GM19025 (cell line): Measurements from ENCODE around the gene STAT5B.
"Not testable (repeated sequence)": the region's sequence is repeated elsewhere in the genome, so short reads cannot be mapped to it uniquely, and the experiment has no call there.

Experiments used
- ATAC-seq: cut with Tn5 transposase; IDR thresholded peaks from one replicate; pipeline ENCODE4 v1.9.1; 2021; ENCODE audit warnings: mild to moderate bottlenecking, low read depth, moderate library complexity; ENCODE audit not compliant: unreplicated experiment

Gene STAT5B

DNA sequence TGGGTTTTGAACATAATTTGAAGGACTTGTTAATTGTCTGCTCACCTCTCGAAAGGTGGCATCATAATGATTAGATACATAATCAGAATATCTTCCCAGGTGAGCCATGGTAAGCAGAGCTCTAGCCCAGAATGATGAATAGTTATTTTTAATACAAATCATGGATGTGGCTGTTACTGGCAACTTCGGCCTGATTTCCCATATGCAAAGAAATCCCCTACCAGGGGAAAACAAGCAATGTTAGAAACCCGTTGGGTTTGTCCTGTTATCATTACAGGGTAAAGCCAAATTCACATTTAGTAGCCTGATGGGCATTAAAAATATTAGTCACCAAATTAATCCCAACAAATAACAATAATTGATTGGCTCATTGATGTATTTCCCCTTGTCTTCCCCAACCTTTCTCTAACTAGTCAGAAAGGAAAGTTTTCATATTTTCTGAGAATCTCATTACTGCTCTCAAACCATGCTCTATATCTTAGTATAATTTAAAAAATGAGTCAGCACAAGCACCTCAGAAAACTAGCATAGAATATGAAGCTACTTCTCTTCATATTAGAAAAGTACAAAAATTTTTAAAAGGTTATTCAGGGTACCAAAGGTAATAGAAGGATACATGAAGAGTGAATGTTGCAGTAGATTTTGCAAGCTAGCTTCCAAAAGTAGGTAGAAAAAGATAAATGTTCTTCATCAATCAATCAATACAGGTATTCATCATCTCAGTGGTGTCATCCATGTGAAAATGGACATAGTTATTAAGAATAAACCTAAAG, 5.0 kb downstream of the STAT5B start:
- ATAC-seq, result no peak

DNA sequence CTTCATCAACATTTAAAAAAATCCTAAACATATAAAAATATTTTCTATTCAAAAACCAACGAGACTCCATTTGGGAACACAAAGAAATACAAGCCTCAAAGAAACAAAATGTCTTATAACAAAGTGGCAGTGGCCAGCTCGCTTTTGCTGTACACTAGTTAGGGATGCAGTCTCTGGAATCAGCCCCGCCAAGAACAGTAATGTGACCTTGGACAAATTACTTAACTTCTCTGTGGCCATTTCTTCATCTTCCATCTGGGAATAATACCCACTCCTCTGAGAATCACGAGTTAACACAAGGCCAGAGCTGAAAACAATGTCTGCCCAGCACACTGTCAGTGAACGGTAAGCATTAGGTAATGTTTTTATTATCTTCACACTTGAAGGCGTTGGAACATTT, 5.6 kb downstream of the STAT5B start:
- no peak for ATAC-seq

DNA sequence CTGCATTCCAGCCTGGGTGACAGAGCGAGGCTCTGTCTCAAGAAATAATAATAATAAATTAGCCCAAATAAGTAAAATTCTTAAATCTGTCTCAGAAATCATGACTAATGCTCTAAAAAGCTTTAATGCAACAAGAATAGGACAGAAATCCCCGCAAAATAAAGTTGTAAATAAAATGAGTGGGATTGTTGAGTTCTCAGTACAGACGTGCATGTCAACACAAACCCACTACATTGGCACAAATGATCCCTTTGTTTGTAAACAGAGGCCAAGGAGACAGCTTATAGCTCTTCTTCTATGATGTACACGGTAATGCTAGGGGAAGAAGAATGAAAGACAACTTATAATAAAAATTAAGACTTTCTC, 6.0 kb downstream of the STAT5B start:
- ATAC-seq, result no peak

DNA sequence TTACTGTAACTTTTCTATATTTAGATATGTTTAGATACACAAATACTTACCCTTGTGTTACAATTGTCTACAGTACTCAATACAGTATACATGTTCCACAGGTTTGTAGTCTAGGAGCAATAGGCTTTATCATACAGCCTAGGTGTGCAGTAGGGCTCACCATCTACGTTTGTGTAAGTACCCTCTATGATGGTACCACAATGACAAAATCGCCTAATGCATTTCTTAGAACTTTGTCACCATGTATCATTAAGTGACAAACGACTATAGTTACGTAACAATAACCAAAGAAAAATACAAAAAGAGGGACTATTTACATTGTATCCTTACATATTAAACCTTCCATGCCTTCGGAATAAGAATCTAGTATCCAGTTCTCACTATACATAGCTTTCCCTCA, 8.0 kb downstream of the STAT5B start:
- no peak for ATAC-seq

DNA sequence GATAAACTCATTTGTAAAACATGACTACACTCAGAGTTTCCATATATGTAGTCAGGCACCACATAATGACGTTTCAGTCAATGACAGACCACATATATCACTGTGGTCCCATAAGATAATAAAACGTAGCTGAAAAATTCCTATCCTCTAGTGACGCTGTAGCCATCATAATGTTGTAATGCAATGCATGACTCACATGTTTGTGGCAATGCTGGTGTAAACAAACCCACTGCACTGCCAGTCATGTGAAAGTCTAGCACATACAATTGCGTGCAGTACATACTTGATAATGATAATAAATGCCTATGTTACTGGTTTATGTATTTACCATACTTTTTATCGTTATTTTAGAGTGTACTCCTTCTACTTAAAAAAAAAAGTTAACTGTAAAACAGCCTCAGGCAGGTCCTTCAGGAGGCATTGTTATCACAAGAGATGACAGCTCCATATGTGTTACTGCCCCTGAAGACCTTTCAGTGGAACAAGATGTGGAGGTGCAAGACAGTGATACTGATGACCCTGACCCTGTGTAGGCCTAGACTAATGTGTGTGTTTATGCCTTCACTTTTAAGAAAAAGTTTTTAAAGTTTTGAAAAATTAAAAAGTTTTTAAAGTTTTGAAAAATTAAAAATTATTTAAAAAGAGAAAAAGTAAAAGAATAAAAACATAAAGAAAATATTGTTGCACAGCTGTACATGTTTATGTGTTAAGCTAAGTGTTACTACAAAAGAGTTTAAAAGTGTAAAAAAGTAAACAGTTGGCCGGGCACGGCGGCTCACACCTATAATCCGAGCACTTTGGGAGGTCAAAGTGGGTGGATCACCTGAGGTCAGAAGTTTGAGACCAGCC, 9.0 kb downstream of the STAT5B start:
- no peak for ATAC-seq

DNA sequence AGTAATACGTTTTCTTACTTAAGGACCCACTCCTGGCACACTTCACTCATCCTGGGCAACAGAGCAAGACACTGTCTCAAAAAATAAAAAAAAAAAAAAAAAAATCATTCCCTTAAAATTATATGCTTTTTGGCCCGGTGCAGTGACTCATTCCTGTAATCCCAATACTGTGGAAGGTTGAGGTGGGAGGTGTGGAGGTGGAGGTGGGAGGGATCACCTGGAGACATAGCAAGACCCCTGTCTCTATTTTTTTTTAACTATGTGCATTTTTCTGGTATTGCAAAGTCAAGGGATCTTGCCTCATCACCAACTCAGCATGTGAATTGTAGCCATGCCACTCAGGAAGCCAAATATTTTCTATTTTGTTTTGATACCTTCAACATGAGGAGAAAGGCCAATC, 9.7 kb downstream of the STAT5B start:
- ATAC-seq, result no peak

DNA sequence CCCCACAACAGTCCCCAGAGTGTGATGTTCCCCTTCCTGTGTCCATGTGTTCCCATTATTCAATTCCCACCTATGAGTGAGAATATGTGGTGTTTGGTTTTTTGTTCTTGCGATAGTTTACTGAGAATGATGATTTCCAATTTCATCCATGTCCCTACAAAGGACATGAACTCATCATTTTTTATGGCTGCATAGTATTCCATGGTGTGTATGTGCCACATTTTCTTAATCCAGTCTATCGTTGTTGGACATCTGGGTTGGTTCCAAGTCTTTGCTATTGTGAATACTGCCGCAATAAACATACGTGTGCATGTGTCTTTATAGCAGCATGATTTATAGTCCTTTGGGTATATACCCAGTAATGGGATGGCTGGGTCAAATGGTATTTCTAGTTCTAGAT, 11.8 kb downstream of the STAT5B start:
- not testable (repeated sequence) for ATAC-seq

DNA sequence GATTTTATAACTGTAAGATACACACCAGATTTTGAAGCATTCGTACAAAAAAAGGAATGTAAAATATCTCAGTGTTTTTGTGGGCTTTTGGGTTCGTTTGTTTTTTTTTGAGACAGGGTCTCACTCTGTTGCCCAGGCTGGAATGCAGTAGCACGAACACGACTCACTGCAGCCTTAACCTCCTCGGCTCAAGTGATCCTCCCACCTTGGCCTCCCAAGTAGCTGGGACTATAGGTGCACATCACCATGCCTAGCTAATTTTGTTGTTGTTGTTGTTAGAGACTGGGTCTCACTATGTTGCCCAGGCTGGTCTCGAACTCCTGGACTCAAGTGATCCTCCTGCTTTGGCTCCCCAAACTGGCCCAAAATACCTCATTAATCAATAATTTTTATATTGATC, 15.9 kb downstream of the STAT5B start:
- no peak for ATAC-seq

DNA sequence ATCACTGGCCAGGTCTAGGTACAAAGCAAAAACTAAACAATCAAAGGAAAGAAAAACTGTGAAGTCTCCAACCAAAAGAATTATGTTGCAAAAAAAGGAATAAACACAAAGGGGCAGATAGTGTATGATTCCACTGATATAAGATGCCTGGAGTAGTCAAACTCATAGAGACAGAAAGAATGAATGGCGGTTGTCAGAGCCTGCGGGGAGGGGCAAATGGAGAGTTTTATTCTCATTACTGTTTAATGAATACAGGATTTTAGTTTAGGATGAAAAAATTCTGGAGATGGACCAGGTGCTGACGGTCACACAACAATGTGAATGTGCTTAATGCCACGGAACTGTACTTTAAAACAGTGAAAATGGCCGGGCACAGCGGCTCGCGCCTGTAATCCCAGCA, 20.7 kb downstream of the STAT5B start:
- no peak for ATAC-seq

DNA sequence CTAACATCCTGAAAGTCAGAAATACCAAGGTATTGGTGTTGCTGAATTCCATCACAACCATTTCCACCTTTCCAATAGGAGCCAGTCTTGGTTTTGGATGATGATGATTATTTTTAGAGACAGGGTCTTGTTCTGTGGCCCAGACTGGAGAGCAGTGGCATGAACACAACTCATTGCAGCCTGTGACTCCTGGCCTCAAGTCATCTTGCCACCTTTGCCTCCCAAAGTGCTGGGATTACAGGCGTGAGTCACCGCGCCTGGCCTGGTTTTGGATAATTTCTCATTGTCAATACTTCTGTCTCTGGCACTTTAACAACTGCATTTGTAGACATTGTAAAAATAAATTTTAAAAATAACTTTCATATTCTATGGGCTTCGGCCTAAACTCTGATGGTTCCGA, 22.6 kb downstream of the STAT5B start:
- ATAC-seq, result no peak

DNA sequence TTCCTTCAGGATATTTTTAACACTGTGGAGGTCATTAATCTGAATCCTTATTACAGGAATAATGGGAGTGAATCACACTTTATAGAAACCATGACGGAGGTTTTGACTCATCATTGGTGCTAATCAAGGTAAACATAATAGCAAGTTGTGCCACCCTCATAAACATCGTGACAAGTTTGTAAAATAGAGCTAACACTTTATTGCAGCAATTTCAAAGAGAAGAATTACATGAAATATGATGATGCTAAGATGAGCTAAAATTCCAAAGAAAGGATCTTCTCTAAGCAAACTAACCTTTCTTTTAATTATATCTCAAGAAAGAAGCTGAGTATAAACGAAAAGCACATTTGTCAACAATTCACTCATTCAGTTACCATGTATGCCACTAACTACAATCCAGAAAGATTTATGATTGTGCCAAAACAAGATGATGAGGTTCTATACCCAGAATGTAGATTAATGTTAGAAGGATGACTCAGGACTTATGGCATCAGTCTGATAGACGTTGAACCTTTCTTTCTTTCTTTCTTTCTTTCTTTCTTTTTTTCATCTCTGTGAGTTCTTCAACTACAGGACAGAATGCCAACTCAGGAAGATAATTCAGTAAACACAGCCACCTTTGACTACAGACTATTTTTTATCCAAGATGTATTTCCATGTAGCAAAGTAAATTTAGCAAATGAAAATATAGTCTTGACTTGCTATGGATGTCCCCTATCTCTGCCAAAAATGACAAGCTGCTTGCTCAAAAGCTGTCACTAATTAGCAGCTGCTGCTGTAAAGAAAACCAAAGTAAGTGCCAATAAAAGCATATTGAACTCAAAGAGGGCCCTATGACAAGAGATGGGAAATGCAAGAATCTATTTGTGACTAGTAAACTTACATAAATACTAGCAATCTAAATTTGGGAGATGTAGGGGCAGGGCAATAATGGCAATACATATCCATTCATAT, 23.3 kb downstream of the STAT5B start:
- no peak for ATAC-seq

DNA sequence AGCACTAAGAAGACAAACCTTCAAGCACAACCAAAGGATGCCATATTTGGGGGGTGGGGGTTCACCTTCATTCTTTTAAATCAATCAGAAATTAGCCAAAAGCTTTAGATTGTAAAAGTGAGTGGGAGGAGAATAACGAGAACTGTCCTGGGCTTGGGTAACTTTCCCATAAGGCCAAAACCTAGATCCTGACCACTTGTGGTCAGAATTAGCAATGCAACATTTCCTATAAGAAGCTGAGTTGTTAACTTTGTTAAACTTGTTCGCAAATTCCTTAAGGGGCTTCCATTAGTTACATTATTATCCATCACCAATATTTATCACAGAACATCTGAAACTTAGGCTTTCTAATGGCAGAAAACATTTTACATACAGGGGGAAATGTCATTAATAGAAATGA, 25.1 kb downstream of the STAT5B start:
- no peak for ATAC-seq

DNA sequence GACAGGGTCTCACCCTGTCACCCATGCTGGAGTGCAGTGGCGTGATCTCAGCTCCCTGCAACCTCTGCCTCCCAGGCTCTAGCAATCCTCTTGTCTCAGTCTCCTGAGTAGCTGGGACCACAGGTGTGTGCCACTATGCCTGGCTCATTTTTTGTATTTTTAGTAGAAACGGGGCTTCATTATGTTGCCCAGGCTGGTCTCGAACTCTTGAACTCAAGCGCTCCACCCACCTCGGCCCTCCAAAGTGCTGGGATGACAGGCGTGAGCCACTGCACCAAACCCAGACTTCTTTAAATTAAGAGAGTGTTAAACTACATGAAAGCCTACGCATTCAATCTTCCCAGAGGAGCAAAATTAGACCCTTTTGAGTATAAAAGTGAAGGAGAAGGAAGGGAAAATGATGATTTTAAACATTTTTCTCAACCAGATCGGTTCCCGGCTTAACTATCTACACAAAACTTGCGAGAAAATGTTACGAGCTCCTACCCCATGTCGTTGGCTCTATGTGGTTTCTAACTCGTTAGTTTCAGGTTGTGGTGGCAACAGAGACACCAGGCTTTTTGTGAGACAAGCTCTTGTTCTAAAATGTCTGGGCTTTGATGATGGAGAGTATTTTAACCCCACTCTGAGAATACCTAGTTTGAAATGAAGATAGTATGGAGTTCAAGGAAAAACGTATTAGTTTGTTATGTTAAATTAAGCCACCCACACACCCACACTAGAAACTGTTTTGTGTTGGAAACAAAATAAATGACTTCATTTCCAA, 26.3 kb downstream of the STAT5B start:
- ATAC-seq, result no peak

DNA sequence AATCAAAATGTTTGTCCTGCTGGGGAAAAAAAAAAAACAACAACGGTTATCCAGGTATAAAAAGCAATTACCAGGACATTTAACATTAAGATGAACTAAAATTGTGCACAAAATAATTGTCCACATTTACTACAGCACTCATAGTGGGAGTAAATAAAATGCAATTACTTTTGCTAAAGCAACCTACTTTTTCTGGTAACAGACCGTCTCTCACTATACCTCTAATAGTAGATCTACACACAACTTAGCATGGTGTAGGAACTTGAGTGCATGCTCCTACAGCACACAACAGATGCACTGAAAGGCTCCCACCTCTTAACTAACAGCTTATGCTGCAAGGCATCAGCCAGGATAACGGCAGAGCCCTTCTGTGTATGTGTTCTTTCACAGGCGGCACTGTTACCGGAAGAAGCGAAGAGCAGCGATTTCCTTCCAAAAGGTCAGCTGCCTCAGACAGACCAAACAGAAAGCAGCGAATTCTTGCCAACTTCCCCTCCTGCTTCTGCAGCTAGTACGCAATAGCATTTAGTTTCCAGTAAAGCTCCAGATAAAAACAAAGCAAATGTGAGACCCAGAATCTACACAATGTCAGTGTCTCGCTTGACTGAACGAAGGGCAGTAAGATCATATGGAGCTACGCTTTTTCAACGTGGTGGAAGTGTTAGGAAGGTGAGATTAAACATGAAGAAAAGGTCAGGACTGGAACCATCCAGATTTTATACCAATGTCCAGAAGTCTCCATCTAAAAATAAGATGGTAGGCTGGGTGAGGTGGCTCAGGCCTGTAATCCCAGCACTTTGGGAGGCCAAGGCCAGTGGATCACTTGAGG, 27.6 kb downstream of the STAT5B start:
- ATAC-seq, result peak; percentile 82

DNA sequence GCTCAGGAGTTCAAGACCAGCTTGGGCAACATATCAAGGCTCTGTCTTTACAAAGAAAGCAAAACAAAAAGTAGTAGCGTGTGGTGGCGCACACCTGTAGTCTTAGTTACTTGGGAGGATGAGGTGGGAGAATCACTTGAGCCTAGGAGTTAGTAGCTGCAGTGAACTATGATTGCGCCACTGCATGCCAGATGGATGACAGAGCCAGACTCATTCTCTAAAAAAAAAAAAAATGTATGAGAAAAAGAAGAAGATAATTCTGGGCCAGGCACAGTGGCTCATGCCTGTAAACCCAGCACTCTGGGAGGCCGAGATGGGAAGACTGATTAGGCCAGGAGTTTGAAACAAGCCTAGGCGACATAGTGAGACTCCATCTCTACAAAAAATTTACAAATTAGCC, 28.5 kb downstream of the STAT5B start:
- ATAC-seq, result no peak

DNA sequence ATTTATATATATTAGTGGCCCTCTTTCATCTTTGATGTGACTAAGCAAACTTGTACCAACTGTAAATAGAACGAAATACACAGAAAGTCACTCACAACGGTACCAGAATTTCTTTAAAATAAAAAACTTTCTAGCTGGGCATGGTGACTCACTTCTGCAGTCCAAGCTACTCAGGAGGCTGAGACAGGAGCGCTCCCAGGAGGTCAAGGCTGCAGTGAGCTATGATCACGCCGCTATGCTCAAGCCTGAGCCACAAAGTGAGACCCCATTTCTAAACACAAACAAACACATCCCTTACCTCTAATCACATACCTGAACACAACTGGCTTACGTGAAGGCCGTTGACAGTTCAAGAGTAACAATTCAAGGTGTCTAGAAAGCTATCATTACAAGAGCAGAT, 29.7 kb downstream of the STAT5B start:
- no peak for ATAC-seq

DNA sequence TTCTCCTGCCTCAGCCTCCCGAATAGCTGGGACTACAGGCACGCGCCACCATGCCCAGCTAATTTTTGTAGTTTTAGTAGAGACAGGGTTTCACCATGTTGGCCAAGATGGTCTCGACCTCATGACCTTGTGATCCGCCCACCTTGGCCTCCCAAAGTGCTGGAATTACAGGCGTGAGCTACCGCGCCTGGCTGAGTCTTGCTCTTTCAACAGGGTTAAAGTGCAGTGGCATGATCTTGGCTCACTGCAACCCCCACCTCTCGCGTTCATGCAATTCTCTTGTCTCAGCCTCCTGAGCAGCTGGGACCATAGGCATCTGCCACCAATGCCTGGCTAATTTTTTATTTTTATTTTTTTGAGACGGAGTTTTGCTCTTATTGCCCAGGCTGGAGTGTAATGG, 31.0 kb downstream of the STAT5B start:
- not testable (repeated sequence) for ATAC-seq

DNA sequence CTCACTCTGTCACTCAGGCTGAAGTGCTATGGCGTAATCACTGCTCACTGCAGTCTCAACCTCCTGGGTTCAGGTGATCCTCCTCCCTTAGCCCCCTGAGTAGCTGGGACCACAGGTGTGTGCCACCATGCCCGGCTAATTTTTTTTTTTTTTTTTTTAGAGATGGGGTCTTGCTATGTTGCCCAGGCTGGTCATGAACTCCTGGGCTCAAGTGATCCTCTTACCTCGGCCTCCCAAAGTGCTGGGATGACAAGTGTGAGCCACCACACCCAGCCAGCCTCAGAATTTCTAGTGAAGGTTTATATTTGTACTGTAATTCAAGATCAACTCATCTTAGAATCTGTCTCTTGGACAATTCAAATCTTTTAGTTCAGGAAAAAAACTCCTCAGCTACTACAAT, 32.1 kb downstream of the STAT5B start:
- ATAC-seq, result not testable (repeated sequence)

DNA sequence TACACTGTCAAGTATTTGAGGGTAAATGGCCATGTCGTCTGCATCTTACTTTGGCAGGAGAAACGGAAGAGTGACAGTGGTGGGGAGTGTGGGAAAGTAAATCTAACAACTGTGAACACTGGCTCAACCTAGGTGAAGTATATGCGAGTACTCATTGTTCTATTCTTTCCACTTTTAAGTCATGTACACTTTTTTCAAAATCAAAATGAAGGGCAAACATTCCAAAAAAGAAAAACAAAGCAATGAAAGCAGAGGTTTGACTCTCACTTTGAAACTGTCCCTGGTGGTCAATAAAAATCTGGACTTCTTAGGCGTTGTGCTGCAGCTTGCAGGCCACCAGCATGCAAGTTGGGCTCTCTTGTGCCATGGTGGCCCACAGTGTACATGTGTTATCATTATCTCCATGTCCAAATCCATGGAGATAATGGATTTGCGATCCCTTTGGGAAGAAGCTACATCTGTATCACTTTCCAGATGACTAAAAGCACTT, 32.7 kb downstream of the STAT5B start:
- ATAC-seq, result no peak
